ENCODE results near the gene FLT3LG.

Gene FLT3LG, protein sequence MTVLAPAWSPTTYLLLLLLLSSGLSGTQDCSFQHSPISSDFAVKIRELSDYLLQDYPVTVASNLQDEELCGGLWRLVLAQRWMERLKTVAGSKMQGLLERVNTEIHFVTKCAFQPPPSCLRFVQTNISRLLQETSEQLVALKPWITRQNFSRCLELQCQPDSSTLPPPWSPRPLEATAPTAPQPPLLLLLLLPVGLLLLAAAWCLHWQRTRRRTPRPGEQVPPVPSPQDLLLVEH

DNA sequence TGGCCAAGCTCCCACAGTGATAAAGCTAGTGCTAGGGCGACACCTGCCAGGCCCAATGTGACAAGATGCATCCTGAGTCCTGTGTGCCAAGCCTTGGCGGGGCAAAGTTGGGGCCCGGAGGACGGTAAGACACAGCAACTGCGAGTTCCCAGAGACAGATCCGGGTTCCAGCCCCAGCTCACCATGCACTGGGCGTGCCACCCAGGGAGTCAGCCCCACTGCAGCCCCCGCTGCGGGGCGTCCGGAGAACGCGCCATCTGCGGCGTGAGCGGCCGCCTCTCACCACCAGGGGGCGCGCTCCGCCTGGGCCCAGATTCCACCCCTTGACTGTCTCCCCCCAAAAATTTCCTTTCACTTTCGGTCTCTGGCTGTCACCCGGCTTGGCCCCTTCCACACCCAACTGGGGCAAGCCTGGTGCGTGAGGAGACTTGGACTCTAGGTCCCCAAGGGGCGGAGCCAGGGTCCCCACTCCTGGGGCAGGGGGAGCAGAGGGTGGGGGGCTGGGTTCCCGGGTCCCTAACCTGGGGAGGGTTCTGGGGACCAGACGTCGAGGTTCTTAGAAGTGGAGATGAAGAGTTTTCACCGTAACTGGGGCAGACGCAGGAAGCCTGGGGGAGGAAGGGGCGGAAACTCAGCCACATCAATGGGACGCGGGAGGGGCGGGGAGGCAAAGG lies at the start of gene FLT3LG:
Gene FLT3LG (plus strand): TSS at position 348 of the 674 bp plus-strand sequence. CDS start 425 bp downstream, outside the sequence.
- H3K27ac ChIP-seq (ENCODE audit: low read length) = no peak within 1 kb of the TSS
- no peaks in the 10 kb centered on the region for H3K9me3 ChIP-seq (ENCODE audit: control insufficient read depth, low read depth, low read length)
- H3K27me3 ChIP-seq (ENCODE audit: control insufficient read depth, insufficient read depth, low read length) = peaks cover 10% of the 10 kb centered on the region
- H3K4me3 ChIP-seq (ENCODE audit: low read length) = peak within 1 kb of the TSS; percentile 26
- H3K9ac ChIP-seq (ENCODE audit: low read length) = no peak within 1 kb of the TSS
- peaks cover 3% of the 10 kb centered on the region for H3K4me1 ChIP-seq (ENCODE audit: control insufficient read depth, low read depth, low read length)
- H3K36me3 ChIP-seq (ENCODE audit: control insufficient read depth, low read depth, low read length) = peaks cover 8% of the 10 kb centered on the region

DNA sequence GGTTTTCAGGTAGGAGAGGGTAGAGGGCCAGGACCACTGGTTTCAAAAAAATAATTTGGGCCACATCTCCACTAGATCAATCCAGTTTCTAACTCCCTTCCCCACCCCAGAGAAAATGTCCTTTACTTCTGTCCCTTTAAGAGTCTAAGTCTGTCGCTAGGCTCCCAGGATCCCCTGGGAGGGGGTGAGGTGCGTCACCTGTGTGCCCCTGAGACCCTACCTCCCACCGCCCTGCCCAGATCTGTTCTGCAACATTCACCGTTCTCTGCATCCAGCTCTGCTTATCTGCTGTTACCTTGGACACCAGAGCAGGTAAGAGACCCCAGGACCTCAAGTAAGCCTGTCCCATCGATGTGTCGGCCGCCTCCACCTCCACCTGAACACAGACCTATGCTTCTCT lies 48.8 kb upstream of the FLT3LG start, which contains the start of gene GFY:
Gene GFY (plus strand): TSS at position 211 of the 400 bp plus-strand sequence. CDS start 1,043 bp downstream, outside the sequence.
- no peaks in the 10 kb centered on the region for H3K36me3 ChIP-seq (ENCODE audit: control insufficient read depth, low read depth, low read length)
- peak within 1 kb of the TSS; percentile 32 for H3K4me3 ChIP-seq (ENCODE audit: low read length)
- no peak within 1 kb of the TSS for H3K9ac ChIP-seq (ENCODE audit: low read length)
- H3K4me1 ChIP-seq (ENCODE audit: control insufficient read depth, low read depth, low read length) = peaks cover 22% of the 10 kb centered on the region
- no peak within 1 kb of the TSS for H3K27ac ChIP-seq (ENCODE audit: low read length)
- H3K27me3 ChIP-seq (ENCODE audit: control insufficient read depth, insufficient read depth, low read length) = peaks cover 79% of the 10 kb centered on the region
- H3K9me3 ChIP-seq (ENCODE audit: control insufficient read depth, low read depth, low read length) = no peaks in the 10 kb centered on the region

DNA sequence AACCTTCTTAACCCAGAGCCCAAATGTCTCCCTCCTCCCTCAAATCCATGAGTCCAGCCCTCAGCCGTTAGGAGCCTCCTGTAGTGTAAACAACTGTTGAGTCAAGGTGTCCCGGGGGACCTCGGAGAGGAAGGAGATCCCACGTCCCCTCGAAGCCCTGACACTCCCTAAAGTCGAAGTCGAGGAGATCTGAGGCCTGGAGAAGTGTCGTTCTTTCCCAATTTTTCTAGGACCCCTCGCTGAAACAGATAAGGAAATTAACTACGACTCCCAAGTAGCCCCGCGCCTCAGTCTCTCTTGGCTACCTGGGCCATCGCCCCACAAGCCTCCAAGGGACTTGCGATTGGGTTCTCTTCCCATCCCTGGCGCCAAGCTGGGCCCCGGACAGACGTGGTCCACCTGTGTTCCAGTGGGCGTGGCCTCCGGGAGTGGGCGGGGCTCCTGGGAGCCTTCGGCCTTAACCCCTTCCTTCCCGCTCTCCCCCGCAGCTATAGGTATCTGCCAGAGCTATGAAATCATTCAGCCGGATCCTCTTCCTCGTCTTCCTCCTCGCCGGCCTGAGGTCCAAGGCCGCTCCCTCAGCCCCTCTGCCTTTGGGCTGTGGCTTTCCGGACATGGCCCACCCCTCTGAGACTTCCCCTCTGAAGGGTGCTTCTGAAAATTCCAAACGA lies 48.0 kb upstream of the FLT3LG start:
- H3K4me3 ChIP-seq (ENCODE audit: low read length) = peak overlapping the region; percentile 32
- H3K4me1 ChIP-seq (ENCODE audit: control insufficient read depth, low read depth, low read length) = peaks cover 16% of the 10 kb centered on the region
- peaks cover 77% of the 10 kb centered on the region for H3K27me3 ChIP-seq (ENCODE audit: control insufficient read depth, insufficient read depth, low read length)
- no peaks in the 10 kb centered on the region for H3K9me3 ChIP-seq (ENCODE audit: control insufficient read depth, low read depth, low read length)
- H3K9ac ChIP-seq (ENCODE audit: low read length) = no peak overlapping the region
- no peak overlapping the region for H3K27ac ChIP-seq (ENCODE audit: low read length)
- H3K36me3 ChIP-seq (ENCODE audit: control insufficient read depth, low read depth, low read length) = no peaks in the 10 kb centered on the region

DNA sequence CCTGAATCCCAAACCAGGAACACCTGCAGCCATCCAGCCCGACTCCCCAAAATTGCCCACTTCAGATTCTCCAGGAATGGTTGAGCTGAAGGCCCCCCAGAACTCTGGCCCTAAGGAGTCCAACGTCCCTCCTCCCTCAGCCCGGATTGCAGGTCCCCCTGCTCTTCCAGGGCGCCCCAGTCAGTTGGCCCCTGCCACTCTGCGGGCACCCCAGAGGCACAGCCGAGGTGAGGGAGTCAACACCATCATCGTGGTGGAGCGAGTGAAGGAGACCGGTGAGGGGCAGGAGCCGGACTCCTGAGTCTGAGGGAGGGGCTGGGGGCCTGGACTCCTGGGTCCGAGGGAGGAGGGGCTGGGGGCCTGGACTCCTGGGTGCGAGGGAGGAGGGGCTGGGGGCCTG lies 46.7 kb upstream of the FLT3LG start:
- Histone ChIP-seq H3K36me3 (ENCODE audit: control insufficient read depth, low read depth, low read length) (no peaks in the 10 kb centered on the region), H3K4me1 (ENCODE audit: control insufficient read depth, low read depth, low read length) (peaks cover 16% of the 10 kb centered on the region), H3K9me3 (ENCODE audit: control insufficient read depth, low read depth, low read length) (no peaks in the 10 kb centered on the region), H3K4me3 (ENCODE audit: low read length) (peak overlapping the region; percentile 70), H3K27ac (ENCODE audit: low read length) (no peak overlapping the region), H3K9ac (ENCODE audit: low read length) (no peak overlapping the region), H3K27me3 (ENCODE audit: control insufficient read depth, insufficient read depth, low read length) (peaks cover 70% of the 10 kb centered on the region)

DNA sequence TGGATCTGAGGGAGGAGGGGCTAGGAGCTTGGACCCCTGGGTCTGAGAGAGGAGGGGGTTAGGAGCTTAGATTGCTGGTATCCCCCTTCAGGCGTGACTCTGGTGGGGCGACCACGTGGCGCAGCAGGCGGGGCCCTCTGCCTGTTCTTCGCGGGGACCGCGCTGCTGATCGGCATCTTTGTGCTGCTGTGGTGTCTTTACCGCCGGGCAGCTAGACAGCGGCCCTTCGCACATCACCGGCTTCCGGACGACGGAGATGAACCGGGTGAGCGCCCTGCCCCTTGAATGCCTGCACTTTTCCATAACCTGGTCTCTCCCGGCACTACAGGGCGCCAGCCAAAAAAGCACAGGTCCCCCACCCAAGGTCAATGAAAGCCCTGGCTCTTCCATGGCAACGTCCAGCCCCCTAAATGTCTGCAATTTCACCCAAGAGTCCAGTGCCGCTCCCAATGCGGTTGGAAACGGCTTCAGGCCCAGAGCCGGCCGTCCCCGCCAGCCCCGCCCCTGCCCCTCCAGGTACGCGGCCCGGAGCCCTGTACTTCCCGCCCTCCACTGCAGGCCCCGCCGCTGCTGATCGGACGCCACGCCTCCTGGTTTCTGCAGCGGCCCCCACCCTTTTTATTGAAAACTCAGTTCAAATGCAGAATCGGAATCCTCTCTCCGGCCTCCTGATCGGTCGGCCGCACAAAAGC lies 46.0 kb upstream of the FLT3LG start:
- H3K9ac ChIP-seq (ENCODE audit: low read length) = peak overlapping the region; percentile 59
- peaks cover 16% of the 10 kb centered on the region for H3K4me1 ChIP-seq (ENCODE audit: control insufficient read depth, low read depth, low read length)
- no peaks in the 10 kb centered on the region for H3K36me3 ChIP-seq (ENCODE audit: control insufficient read depth, low read depth, low read length)
- peak overlapping the region; percentile 70 for H3K4me3 ChIP-seq (ENCODE audit: low read length)
- H3K27me3 ChIP-seq (ENCODE audit: control insufficient read depth, insufficient read depth, low read length) = peaks cover 70% of the 10 kb centered on the region
- no peak overlapping the region for H3K27ac ChIP-seq (ENCODE audit: low read length)
- no peaks in the 10 kb centered on the region for H3K9me3 ChIP-seq (ENCODE audit: control insufficient read depth, low read depth, low read length)

DNA sequence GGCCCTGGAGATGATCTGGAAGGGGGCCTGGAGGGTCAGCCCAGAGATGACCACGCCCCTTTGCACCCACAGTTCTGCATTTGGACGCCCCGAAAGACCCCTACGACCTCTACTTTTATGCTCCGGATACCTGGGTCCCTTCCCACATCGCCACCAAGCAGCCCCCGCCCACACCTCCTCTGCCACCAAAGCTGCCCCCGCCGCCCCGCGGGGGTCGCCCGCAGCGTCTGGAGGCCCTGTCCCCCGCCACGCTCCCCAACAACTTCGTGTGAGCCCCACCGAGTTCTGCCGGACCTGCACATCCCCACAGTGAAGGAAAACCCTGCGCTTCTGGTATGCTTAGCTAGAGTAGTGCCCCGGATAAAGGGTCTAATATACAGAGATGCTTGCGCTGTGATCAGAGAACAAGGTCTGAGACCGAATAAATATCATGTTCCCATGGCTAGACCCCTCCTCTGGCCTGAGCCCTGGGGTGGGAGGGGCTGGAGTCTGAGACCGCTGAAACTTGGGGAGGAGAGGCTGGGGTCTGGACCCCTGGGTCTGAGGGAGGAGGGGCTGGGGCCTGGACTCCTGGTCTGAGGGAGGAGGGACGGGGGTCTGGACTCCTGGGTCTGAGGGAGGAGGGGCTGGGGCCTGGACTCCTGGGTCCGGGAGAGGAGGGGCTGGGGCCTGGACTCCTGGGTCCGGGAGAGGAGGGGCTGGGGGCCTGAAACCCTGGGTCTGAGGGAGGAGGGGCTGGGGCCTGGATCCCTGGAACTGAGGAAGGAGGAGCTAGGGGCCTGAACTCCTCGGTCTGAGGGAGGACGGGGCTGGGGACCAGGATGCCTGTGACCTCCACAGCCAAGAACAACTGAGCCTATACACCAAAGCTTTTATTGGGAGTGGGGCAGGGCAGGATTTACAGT lies 45.2 kb upstream of the FLT3LG start:
- no peak overlapping the region for H3K27ac ChIP-seq (ENCODE audit: low read length)
- no peaks in the 10 kb centered on the region for H3K9me3 ChIP-seq (ENCODE audit: control insufficient read depth, low read depth, low read length)
- H3K36me3 ChIP-seq (ENCODE audit: control insufficient read depth, low read depth, low read length) = no peaks in the 10 kb centered on the region
- peaks cover 70% of the 10 kb centered on the region for H3K27me3 ChIP-seq (ENCODE audit: control insufficient read depth, insufficient read depth, low read length)
- H3K4me3 ChIP-seq (ENCODE audit: low read length) = peak overlapping the region; percentile 70
- H3K9ac ChIP-seq (ENCODE audit: low read length) = peak overlapping the region; percentile 11
- peaks cover 16% of the 10 kb centered on the region for H3K4me1 ChIP-seq (ENCODE audit: control insufficient read depth, low read depth, low read length)

DNA sequence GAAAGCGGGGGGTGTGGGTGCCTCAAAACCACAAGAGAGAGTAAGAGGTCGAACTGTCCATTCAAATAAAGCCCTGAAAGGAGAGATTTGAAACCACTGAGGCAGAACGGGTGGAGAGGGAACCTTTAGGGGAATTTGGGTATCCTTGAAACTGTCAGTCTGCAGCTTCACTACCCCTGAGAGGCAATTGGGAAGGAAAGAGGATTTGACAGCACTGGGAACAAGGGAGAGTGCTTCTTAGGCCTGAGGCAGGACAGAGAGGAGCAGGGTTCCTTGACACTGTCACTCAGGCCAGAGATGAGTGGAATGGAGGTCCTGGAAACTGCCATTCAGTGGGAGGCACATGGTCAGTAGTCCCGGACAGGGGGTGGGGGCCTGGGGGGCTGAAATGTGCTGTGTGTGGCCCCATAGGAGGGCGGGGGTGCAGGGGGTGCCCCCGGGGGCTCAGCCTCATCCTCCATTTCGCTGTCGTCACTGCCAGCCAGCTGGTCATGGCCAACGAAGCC lies 43.8 kb upstream of the FLT3LG start:
- Histone ChIP-seq H3K27me3 (ENCODE audit: control insufficient read depth, insufficient read depth, low read length) (peaks cover 57% of the 10 kb centered on the region), H3K27ac (ENCODE audit: low read length) (no peak overlapping the region), H3K4me3 (ENCODE audit: low read length) (no peak overlapping the region), H3K4me1 (ENCODE audit: control insufficient read depth, low read depth, low read length) (peaks cover 15% of the 10 kb centered on the region), H3K9ac (ENCODE audit: low read length) (no peak overlapping the region), H3K36me3 (ENCODE audit: control insufficient read depth, low read depth, low read length) (no peaks in the 10 kb centered on the region), H3K9me3 (ENCODE audit: control insufficient read depth, low read depth, low read length) (no peaks in the 10 kb centered on the region)

DNA sequence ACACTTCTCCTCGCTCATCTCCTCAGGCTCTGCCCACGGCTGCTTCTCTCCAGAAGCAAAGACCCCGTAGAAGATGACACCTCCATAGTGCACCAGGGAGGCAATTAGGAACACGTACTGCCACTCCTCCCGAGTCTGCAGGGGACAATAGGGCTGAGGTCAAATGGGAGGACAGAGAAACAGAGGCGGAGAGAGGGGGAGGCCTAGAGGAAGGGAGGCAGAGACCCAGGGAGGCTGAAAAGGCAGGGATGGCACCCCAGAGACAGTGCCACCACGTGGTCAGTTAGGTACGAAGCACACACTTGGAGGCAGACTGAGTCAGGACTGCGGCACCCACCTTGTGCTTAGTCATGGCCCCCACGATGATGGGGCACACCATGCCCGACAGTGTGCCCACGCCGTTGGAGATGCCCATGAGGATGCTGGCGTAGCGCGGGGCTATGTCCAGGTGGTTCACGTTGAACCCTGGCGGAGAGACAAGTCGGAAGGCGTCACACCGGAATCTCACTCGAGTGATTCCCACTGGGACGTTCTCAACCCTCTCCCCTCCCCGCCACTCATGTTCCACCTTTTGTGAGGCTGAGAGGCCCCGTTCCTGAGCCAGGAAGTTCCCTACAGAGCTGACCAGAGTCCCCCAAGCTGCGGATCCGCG lies 43.2 kb upstream of the FLT3LG start:
- Histone ChIP-seq H3K9ac (ENCODE audit: low read length) (no peak overlapping the region), H3K4me1 (ENCODE audit: control insufficient read depth, low read depth, low read length) (peaks cover 11% of the 10 kb centered on the region), H3K36me3 (ENCODE audit: control insufficient read depth, low read depth, low read length) (no peaks in the 10 kb centered on the region), H3K27me3 (ENCODE audit: control insufficient read depth, insufficient read depth, low read length) (peaks cover 51% of the 10 kb centered on the region), H3K4me3 (ENCODE audit: low read length) (no peak overlapping the region), H3K9me3 (ENCODE audit: control insufficient read depth, low read depth, low read length) (no peaks in the 10 kb centered on the region), H3K27ac (ENCODE audit: low read length) (no peak overlapping the region)

DNA sequence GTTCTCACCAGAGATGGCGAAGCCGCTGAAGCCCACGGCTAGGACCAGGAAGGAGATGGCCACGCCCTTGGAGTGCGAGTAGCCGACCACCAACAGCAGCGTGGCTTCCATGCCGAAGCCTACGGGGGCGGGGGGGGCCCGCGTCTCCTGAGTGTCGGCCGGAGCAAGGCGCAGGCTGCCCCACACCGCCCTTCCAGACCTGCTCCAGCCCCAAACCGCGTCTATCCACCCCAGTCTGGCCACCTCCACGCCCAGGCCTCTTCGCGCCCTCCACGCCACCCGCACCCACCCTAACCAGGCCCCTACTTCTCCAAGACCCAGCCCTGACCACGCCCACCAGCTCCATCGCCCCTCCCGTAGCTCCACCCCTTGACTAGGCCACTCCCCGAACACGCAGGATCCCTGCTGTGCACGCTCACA lies 42.7 kb upstream of the FLT3LG start:
- Histone ChIP-seq H3K36me3 (ENCODE audit: control insufficient read depth, low read depth, low read length) (no peaks in the 10 kb centered on the region), H3K27ac (ENCODE audit: low read length) (no peak overlapping the region), H3K9me3 (ENCODE audit: control insufficient read depth, low read depth, low read length) (no peaks in the 10 kb centered on the region), H3K4me1 (ENCODE audit: control insufficient read depth, low read depth, low read length) (peaks cover 13% of the 10 kb centered on the region), H3K4me3 (ENCODE audit: low read length) (no peak overlapping the region), H3K9ac (ENCODE audit: low read length) (no peak overlapping the region), H3K27me3 (ENCODE audit: control insufficient read depth, insufficient read depth, low read length) (peaks cover 46% of the 10 kb centered on the region)
